GM13977 (cell line): ENCODE data around the gene PARPBP.

Source experiments
- DNase-seq: peaks from one replicate; pipeline ENCODE4 v3.0.0; 2012; ENCODE audit warnings: low spot score
- CTCF ChIP-seq: IDR thresholded peaks from 2 replicates; pipeline ENCODE4 v1.5.1; 2012; ENCODE audit warnings: mild to moderate bottlenecking, control low read depth; ENCODE audit not compliant: insufficient read depth; ENCODE audit errors: extremely low read depth, missing control alignments
- in situ Hi-C: fragments of 300-500 bp; cut with MboI; formaldehyde crosslinking; loops from one replicate; pipeline ENCODE4 v1.12.0; 2022; ENCODE audit warnings: low sequenced_read_pairs, low pct_unique_long_range_greater_than_20kb, mixed read lengths, inconsistent platforms; ENCODE audit not compliant: unreplicated experiment

Gene PARPBP

DNA sequence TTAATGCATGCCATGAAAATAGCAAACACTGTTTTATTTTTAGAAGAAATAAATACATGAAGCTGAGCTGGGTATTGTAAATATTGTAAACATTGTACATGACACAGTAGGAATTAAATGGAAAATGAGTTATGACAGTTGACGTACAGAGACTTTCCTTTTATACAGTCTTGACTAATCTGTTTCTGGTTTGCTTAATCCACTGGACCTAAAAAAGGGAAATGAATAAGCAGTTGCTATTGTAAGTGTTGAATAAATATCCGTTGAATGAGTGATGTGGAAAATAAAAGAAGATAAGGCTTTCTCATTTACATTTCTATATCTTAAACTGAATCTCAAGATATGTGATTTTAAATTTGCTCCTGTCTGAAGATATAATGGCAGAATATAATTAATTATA is 62.7 kb downstream of the PARPBP start:
- no peak for DNase-seq
- TF ChIP-seq CTCF: no peak
- in situ Hi-C loops: no loop called here

DNA sequence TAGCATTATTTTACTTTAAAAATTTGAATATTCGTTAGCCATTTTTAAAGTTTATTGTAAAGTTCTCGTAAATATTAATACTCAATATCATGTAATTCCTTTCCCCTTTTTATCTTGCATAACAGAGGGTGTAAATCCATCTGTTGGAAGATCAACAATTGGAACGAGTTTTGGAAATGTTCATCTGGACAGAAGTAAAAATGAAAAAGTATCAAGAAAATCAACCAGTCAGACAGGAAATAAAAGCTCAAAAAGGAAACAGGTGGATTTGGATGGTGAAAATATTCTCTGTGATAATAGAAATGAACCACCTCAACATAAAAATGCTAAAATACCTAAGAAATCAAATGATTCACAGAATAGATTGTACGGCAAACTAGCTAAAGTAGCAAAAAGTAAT is 75.8 kb downstream of the PARPBP start:
- DNase-seq: no peak
- in situ Hi-C loops: no loop called here
- TF ChIP-seq CTCF: no peak

DNA sequence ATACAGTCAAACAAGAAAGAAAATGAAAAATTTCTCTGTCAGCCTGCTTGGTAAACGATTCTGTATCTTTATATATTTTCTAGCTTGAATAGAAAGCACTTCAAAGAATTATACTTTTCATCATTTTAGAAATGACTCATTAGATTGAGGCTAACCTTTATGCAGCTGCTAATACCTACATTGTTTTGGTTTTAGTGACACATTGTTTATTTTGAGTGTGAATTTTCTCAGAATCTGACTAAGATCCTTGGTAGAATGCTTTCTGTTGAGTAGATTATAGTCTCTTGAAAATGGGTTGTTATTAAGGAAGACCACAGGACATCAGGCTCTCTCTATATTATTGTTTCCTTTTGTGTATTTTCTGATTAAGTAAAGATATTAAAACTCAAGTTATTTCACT is 77.8 kb downstream of the PARPBP start, which contains the start of gene PMCH:
PMCH (minus strand) TSS at position 45 of the 400 bp plus-strand sequence. CDS start 63 bp downstream, outside the sequence.
- DNase-seq: peak; percentile 55
- in situ Hi-C loops: no loop called here
- no peak for TF ChIP-seq CTCF

GRCh38 chr12:102201436-102202061 is 81.6 kb downstream of the PARPBP start:
- no peak for TF ChIP-seq CTCF
- in situ Hi-C loops: no loop called here
- no peak for DNase-seq

DNA sequence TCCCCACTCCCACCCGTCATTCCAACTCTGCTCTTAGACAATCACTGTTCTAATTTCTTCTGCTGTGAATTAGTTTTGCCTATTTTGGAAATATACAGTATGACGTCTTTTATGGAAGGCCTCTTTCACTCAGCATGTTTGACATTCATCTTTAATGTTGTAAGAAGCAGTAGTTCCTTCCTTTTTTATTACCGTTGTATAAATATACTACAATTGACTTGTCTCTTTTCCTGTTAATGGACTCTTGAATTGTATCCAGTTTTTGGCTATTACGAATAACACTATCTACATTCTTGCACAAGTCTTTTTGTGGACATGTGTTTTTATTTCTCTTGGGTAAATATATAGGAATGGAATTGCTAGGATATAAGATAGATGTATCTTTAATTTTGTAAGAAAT is 82.6 kb downstream of the PARPBP start:
- in situ Hi-C loops: no loop called here
- DNase-seq: no peak
- no peak for TF ChIP-seq CTCF

DNA sequence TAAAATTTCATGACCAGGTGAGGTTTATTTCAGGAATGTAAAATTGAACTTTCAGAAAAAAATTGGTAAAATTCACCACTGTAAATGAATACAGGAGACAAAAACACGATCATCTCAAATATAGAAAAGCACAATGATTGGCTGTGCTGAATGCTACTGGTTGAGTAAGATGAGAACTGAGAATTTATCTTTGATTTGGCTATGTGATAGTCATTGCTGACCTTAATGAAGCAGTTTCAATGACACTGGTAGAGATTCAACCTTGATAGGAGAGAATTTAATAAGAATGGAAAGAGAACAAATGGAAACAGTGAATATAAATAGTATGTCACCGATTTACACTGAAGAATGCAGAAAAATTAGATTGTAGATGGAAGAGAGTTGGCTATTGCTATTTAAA is 84.0 kb downstream of the PARPBP start:
- in situ Hi-C loops: no loop called here
- DNase-seq: no peak
- no peak for TF ChIP-seq CTCF
